Stimulated activated CD8-positive, alpha-beta memory T cell treated with anti-CD3 and anti-CD28 coated beads, Interleukin-12 subunit alpha, Interleukin-12 subunit beta, amount 100 ng/mL, for 1 hour (primary cell): ENCODE measurements around the gene FURIN.
"Not testable (repeated sequence)": the region's sequence is repeated elsewhere in the genome, so short reads cannot be mapped to it uniquely, and the experiment has no call there.

Experiments
- DNase-seq: peaks from one replicate; pipeline ENCODE4 v3.0.0-alpha.2; 2020; ENCODE audit warnings: low read depth

Gene FURIN

DNA sequence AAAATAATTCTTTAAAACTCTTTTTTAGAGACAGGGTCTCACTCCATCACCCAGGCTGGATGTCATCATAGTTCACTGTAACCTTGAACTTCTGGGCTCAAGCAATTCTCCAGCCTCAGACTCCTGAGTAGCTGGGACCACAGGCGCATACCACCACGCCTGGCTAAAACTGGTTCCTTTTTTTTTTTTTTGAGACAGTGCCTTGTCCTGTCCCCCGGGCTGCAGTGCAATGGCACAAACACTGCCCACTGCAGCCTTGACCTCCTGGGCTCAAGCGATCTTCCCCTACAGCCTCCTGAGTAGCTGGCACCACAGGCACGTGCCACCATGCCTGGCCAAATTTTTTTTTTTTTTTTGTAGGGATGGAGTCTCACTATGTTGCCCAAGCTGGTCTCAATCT lies 23.7 kb upstream of the FURIN start:
- DNase-seq = no peak

- no peak for DNase-seq
Measured at GRCh38 chr15:90845201-90845949, 23.0 kb upstream of the FURIN start.

GRCh38 chr15:90849424-90849823 lies 19.0 kb upstream of the FURIN start:
- not testable (repeated sequence) for DNase-seq

DNA sequence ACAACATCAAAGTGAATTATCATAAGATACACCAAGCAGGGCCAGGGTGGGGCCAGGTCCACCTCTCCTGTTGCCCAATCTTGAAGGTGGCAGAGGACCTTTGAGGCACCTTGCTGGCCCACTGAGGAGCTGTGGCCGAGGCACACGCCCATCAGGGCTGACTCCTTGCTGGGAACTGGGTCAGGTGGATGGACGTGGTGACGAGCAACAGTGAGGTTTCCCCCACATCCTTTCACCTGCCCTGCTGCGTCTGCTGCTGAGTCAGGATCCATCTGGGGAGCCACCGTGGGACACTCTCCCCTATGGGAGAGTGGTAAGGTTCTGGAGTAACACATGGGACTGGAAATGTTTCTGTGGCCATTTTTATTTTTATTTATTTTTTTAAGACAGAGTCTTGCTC lies 17.3 kb upstream of the FURIN start:
- no peak for DNase-seq

DNA sequence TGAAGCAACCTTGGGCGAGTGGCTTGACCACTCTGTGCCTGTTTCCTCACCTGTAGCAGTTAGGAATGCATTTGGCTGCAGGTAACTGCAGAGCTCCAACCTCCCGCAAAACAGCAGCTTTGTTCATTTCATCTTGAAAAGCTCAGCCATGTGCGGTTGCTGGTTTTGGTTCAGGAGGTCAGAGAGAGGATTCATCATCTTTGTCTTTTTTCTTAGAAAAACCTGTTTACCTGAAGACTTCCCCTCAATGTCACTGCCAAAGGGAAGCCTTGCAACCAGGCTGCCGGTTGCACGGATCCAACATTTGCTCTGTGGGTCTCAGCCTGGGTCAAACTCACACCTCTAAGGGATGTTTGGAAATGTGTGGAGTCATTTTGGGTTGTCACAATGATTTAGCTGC lies 16.4 kb upstream of the FURIN start:
- DNase-seq = no peak

- no peak for DNase-seq
Measured at GRCh38 chr15:90855139-90855538, 13.2 kb upstream of the FURIN start.

DNA sequence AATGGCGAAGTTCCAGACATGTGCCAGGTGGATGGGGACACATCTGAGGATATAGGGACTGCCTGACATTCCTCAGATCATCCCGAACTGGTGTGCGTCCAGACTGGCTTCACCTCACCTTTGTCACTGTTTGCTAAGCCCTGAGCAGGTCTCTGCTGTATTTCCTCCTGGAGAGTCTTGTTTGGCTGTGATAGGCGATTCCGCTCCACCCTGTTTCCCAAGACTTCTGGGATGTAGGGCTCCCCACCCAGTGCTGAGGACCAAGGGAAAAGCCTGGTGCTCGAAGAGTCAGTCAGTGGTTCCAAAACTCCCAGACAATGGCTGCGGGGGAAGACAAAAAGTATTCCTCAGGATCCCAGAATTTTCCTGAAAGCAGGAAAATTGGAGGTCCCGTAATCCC lies 11.1 kb upstream of the FURIN start:
- DNase-seq = no peak

GRCh38 chr15:90857883-90858443 lies 10.4 kb upstream of the FURIN start:
- no peak for DNase-seq

GRCh38 chr15:90859234-90860131 lies 8.9 kb upstream of the FURIN start:
- no peak for DNase-seq

DNA sequence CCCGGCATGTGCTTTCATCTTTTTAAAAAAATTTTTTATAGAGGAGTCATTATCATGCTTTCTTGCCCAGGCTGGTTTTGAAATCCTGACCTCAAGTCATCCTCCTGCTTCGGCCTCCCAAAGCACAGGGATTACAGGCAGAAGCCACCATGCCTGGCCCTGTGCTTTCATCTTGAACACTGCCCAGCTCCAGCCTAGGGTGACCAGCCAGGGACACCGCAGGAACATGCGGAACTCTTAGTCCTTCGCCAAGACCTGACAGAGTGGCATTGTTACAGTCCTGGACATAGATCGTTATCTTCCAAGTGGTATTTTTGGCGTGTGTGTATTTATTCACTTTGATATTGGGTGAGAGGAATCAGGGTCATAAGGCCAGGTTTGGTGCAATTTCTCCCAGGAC lies 7.9 kb upstream of the FURIN start:
- DNase-seq = no peak

DNA sequence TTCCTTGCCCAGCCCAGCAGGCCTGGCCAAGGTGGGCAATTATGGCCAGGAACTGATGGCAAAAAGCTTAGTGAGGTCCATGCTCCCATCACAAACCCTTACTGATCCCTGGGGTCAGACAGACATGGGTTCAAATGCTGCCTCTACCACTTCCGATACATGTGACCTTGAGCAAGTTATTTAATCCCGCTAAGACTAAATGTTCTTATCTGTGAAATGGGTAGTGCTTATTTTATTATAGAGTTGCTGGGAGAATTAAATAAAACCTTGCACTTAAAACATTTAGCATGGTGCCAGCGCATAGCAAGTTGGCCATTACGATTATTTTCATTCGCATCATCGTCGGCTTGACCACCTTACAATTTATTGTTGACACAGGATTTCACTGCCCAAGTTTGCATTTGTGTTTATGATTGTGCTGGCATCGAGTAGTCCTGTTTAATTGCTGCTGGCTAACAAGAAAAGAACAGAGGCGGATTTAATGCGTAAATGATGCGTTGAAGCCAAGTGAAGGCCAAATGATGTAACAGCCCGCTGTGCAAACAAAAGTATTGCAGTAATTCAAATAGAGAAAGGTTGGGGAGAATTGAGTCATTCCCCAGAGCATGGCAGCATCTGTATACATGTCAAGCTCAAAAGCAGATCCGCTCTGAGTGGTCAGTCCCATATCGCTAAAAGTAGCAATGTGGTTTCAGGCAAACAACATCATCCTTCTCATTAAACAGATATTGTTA lies 7.3 kb upstream of the FURIN start:
- DNase-seq = no peak

DNA sequence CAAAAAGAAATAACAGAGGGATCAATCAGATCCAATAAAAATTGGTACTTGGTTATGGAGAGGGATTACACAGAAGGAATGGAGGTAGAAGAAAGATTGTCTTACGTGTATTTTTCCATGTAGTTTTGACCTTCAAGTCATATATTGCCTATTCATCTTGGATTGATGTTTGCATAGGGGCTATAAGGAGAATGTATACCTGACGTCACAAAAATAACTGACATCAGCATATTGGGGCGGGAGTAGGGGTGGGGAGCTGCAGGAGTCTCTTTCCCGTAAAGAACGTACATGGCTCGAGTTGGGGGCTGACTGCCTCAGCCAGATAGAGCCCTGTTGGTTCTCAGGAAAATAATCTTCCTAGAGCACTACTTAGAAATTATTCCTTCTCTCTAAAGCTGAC lies 5.9 kb upstream of the FURIN start:
- no peak for DNase-seq

GRCh38 chr15:90862964-90863778 lies 5.2 kb upstream of the FURIN start:
- no peak for DNase-seq

- DNase-seq = no peak
Measured at GRCh38 chr15:90863987-90864386, 4.4 kb upstream of the FURIN start.

- DNase-seq = no peak
Measured at GRCh38 chr15:90864507-90864906, 3.9 kb upstream of the FURIN start.

- DNase-seq = no peak
Measured at GRCh38 chr15:90865702-90866101, 2.7 kb upstream of the FURIN start.

DNA sequence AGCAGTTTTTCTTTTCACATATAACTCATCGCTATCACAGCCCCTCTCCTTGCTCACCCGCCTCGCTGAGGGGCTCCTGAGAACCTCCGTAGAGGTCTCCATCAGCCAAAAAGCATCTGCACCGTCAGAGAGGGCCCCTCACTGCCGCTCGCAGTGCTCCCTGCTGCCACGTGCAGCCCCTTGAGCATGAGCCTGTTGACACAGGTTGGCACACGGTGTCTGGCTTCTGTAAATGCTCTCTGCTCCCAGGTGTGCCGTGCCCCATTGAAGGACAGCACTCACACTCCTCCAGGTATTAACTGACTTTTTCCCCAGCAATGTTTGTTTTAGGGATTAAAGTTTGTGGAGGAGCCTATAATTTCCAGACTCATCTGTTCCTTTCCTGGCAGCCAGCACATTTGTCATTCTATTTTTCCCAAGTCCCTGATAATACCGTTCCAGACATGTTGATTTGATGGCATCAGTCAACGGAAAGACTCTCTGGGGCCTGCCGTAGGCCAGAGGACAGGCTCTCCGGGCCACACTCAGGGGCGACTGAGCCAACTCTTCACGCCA lies 2.1 kb upstream of the FURIN start:
- no peak for DNase-seq

GRCh38 chr15:90866800-90867199 lies 1.6 kb upstream of the FURIN start:
- no peak for DNase-seq

DNA sequence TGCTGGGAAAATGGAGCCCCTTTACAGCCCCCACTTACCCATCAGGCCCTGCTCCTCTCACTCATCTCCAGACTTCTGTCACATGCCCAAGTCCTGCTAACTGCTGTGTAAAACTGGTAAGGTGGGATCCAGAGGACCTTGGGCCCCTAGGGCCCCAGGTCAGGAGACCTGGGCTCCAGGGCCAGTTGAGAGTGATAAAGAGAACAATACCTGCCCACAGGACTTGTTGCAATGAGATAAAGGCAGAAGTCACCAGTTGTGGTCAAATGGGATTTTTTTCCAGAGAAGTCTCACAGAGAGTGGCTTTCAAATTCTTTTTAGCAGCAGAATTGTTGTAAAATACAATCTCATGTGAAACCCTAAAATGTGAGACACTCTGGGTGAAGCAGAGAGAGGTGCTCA lies 753 bp downstream of the FURIN start:
- no peak for DNase-seq

DNA sequence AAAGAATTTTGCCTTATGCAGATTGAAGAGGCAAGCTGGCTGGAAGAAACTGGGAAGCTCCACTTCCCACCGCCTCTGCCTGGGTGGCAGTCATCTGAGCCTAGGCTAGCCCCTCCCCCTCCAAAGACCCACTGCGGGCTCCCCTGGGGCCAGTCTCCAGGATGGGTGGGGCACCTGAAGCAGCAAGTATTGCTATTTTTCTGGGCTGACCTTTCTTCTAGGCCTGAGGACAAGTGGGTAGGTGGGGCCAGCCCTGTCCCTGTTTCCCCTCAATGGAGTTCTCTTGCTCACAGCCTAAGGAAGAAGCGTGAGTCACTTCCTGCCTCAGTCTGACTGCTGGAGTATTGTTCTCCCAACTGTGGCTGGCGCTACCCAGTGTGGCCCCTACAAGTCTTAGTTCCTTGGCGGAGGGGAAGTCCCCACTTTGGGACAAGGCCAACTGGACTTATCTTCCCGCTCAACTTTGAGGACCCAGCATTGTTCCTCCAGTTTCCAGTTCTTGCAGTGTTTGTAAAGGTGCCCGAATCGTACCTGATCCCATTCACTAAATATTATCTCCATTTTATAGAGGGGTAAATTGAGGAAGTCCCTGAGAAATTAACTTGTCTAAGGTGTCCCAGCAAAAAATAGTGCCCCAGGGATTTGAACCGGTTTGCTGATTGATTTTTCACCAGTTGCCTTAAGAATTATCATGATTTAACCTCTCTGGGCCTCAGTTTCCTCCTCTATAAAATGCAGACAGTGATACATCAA lies 1.4 kb downstream of the FURIN start:
- no peak for DNase-seq
